SKM-1 treated with dmso at 0.1 percent for 144 hours (cell line): ENCODE results near the gene SPDYE17.
"Not testable (repeated sequence)": the region's sequence is repeated elsewhere in the genome, so short reads cannot be mapped to it uniquely, and the experiment has no call there.

Source experiments
- DNase-seq: peaks from one replicate; lab custom pipeline; 2025; ENCODE audit not compliant: unreplicated experiment; lab: John Stamatoyannopoulos, UW

SPDYE17 gene

GRCh38 chr7:76974336-76974735, 57.8 kb downstream of the SPDYE17 start:
- DNase-seq, result not testable (repeated sequence)

- not testable (repeated sequence) for DNase-seq
Observed at GRCh38 chr7:76972391-76972790, 59.8 kb downstream of the SPDYE17 start.
